ENCODE data around the gene CDKN2C.
"Not testable (repeated sequence)": the region's sequence is repeated elsewhere in the genome, so short reads cannot be mapped to it uniquely, and the experiment has no call there.

Gene CDKN2C

DNA sequence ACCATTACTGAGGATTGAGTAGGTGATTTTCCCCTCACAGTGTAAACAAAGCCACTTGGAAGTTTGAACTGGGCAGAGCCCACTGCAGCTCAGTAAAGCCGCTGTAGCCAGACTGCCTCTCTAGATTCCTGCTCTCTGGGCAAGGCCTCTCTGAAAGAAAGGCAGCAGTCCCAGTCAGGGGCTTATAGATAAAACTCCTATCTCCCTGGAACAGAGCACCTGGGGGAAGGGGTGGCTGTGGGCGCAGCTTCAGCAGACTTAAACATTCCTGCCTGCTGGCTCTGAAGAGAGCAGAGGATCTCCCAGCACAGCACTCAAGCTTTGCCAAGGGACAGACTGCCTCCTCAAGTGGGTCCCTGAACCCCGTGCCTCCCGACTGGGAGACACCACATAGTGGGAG lies 35.5 kb downstream of the CDKN2C start:
- not testable (repeated sequence) for H3K9me3 ChIP-seq (ENCODE audit: insufficient read depth, low read depth, low read length); H3K4me3 ChIP-seq (ENCODE audit: low read length); H3K27ac ChIP-seq (ENCODE audit: low read length); H3K27me3 ChIP-seq (ENCODE audit: insufficient read depth, low read length); H3K36me3 ChIP-seq (ENCODE audit: insufficient read depth, low read depth, low read length); H3K4me1 ChIP-seq (ENCODE audit: insufficient read depth, low read length); H3K9ac ChIP-seq (ENCODE audit: low read depth, low read length)

DNA sequence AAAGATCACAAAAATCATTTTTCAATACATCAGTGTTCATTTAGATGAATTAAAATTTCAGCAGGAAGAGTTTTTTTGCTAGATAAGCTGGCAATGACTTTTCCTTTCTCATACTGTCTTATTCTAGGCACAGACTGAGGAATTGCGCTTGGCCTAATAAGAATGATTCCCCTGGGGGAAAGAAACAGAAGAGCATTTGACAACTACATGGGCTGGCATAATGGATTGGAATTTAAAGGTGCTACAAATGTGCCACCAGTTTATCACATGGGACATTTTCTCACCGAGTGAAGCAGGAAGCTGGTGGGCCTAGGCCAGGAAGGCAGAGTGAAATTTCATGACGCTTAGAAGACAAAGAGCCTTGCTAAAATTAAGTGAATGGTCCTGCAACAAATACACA lies 39.3 kb downstream of the CDKN2C start:
- Histone ChIP-seq H3K9ac (ENCODE audit: low read depth, low read length) (no peak overlapping the region), H3K4me1 (ENCODE audit: insufficient read depth, low read length) (no peaks in the 10 kb centered on the region), H3K27me3 (ENCODE audit: insufficient read depth, low read length) (no peaks in the 10 kb centered on the region), H3K36me3 (ENCODE audit: insufficient read depth, low read depth, low read length) (no peaks in the 10 kb centered on the region), H3K4me3 (ENCODE audit: low read length) (no peak overlapping the region), H3K9me3 (ENCODE audit: insufficient read depth, low read depth, low read length) (no peaks in the 10 kb centered on the region), H3K27ac (ENCODE audit: low read length) (no peak overlapping the region)

DNA sequence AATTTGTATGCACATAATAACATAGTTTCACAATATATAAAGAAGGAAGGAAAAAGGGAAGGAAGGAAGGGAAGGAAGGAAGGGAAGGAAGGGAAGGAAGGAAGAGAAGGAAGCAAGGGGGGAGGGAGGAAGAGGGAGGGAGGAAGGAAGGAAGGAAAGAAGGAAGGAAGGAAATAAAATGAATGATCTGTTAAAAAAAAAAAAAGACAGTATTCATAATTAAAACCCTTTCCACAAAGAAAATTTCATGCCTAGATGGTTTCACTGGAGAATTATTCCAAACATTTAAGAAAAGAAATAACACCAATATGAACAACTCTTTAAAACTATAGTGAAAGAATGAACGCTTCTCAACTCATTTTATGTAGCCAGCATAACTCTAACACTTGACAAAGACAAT lies 44.8 kb downstream of the CDKN2C start:
- no peak overlapping the region for H3K9ac ChIP-seq (ENCODE audit: low read depth, low read length)
- H3K4me3 ChIP-seq (ENCODE audit: low read length): no peak overlapping the region
- no peaks in the 10 kb centered on the region for H3K36me3 ChIP-seq (ENCODE audit: insufficient read depth, low read depth, low read length)
- H3K27me3 ChIP-seq (ENCODE audit: insufficient read depth, low read length): no peaks in the 10 kb centered on the region
- no peak overlapping the region for H3K27ac ChIP-seq (ENCODE audit: low read length)
- H3K9me3 ChIP-seq (ENCODE audit: insufficient read depth, low read depth, low read length): no peaks in the 10 kb centered on the region
- no peaks in the 10 kb centered on the region for H3K4me1 ChIP-seq (ENCODE audit: insufficient read depth, low read length)

DNA sequence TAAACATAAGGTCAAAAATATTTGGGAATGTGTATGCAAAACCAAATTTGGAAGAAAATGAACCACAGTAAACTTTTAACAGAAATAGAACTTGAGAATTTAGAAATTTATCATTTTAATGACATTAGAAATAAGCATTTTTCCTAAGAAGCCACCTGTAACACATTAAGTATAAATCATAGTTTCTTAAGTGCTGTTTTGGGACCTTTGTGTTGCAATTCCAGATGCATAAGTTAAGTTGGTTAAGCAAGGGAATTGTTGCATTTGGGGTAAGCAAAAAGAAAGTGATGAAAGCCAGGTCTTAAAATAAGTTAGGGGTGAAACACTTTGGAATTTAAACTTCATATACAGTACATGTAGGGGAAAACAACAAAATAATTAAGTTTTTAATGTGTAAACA lies 49.8 kb downstream of the CDKN2C start:
- H3K9me3 ChIP-seq (ENCODE audit: insufficient read depth, low read depth, low read length): no peaks in the 10 kb centered on the region
- no peak overlapping the region for H3K9ac ChIP-seq (ENCODE audit: low read depth, low read length)
- no peak overlapping the region for H3K27ac ChIP-seq (ENCODE audit: low read length)
- H3K27me3 ChIP-seq (ENCODE audit: insufficient read depth, low read length): no peaks in the 10 kb centered on the region
- no peak overlapping the region for H3K4me3 ChIP-seq (ENCODE audit: low read length)
- no peaks in the 10 kb centered on the region for H3K4me1 ChIP-seq (ENCODE audit: insufficient read depth, low read length)
- no peaks in the 10 kb centered on the region for H3K36me3 ChIP-seq (ENCODE audit: insufficient read depth, low read depth, low read length)

Measured in iPS-20b (cell line).